NK-92 (cell line): ENCODE data around the gene ATP5ME.
"Not testable (repeated sequence)": the region's sequence is repeated elsewhere in the genome, so short reads cannot be mapped to it uniquely, and the experiment has no call there.

Experiments used
- DNase-seq: peaks from one replicate; lab custom pipeline; 2025; ENCODE audit not compliant: unreplicated experiment; lab: John Stamatoyannopoulos, UW

Gene ATP5ME

DNA sequence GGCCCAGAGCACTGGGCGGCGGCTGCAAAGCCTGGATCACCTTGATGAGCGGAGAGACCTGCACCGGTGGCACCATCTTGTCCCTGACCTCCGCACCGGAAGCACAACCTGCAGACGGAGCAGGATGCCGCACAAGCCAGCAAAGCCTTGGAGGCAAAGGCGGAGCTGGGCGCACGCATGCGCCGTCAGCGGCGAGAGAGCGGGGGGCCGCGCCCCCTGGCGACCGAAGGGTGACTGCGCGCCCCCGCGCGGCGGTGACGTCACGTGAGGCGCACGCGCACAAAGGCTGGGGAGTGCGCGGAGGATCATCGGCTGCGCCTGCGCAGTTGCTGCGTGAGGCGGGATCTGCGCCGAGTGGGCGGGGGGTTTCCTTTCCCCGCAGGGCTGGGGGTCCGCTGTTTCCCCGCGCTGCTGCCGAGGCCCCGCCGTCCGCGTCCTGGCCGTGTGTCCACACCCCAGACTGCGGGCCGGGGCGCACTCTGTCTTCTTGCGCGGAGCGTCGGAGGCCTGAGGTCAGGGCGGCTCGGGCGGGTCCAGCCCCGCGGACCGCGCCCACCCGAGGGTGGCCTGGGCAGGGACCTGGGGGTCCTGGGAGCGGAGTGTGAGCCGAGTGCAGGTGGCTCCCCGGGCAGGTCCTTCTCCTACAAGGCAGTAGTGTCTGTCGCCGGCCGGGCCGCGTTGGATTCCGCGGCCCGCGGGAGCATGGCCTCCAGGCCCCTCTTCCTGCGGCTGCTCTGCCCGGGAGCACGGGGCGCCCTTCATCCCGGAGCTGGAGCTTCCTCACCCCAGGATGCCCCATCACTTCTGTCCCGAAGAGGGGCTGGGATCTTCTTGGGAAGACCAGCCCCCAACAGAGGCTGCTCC lies at the start of gene ATP5ME, which contains the start of gene MYL5:
Gene ATP5ME (minus strand): TSS at position 105 of the 864 bp plus-strand sequence. CDS start 29 bp downstream, at position 76.
Gene MYL5 (plus strand): TSS at position 371 of the 864 bp plus-strand sequence. CDS start 3,485 bp downstream, outside the sequence.
- DNase-seq: peak; percentile 90

DNA sequence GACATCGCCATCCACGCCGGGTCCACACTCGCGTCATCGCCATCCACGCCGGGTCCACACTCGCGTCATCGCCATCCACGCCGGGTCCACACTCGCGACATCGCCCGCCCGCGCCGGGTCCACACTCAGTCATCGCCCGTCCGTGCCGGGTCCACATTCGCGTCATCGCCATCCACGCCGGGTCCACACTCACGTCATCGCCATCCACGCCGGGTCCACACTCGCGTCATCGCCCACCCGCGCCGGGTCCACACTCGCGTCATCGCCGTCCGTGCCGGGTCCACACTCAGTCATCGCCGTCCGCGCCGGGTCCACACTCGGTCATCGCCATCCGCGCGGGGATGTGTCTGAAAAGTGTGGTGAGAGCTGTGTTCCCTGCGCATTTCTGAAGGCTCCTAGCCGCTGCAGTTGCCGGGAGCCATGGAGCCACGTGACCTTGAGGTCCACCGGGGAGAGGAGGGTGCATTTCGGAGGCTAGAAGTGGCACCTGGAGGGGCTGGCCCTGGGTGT lies 48.8 kb upstream of the ATP5ME start:
- no peak for DNase-seq

DNA sequence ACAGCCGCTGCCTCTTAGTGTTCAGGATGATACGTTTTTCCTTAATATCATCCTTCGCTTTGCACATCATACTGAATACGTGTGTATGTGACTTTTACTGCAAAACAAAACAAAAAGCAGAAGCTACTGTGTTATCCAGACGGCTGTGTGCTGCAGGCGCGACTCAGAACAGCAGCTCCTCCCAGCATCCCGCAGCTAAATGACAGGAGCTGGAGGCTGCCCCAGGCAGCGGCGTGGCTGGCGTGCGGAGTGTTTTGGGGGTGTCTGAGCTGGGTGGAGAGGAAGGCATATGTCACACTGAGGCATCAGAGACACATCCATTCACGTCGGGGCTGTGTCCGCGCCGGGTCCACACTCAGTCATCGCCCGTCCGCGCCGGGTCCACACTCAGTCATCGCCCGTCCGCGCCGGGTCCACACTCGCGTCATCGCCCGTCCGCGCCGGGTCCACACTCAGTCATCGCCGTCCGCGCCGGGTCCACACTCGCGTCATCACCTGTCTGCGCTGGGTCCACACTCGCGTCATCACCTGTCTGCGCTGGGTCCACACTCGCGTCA lies 48.2 kb upstream of the ATP5ME start:
- no peak for DNase-seq

- DNase-seq: no peak
These were observed 47.4 kb upstream of the ATP5ME start for GRCh38 chr4:721261-722168.

DNA sequence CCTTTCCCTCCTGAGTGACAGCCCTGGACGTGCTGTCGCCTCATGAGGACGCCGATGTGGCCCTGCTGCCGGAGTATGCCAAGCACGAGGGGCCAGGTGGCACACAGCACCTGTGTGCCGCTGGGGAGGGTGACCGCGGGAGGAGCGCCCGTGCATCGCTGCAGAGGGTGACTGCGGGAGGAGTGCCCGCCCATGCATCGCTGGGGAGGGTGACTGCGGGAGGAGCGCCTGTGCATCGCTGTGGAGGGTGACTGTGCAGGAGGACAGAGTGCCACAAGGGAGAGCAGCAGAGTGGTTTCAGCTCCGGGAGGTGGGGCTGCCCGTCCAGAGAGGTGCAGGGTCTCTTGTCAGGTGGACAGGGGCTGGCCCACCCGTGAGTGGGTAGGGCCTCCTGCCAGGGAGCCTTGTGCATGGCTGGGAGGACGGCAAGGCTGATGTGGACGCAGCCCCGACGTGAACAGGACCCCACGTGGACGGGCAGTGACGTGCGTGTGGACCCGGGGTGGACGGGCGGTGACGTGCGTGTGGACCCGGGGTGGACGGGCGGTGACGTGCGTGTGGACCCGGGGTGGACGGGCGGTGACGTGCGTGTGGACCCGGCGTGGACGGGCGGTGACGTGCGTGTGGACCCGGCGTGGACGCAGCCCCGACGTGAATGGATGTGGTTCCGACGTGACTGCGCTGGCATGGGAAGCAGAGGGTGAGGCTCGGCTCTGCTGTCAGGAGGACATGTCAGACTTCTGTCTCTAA lies 46.2 kb upstream of the ATP5ME start:
- no peak for DNase-seq

DNA sequence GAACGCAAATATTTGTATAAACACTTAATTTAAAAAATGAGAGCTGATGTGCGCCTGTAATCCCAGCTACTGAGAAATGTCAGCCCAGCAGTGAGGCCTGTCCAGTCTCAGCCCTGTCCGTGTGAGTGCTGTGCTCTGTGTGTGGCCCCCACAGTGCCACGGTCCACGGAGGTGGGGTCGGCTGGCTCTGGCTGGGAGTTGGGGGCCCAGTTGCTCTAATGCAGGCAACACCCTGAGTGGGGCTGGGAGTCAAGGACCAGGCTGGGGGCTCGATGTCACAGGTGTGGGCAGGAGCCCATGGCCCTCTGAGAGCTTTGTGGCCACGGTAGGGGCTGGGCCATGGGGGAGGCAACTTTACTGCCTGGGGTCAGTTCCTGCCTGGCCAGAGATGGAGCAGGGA lies 44.4 kb upstream of the ATP5ME start:
- no peak for DNase-seq

GRCh38 chr4:717601-718320 lies 43.7 kb upstream of the ATP5ME start:
- no peak for DNase-seq

- DNase-seq: no peak
These were observed 40.0 kb upstream of the ATP5ME start for GRCh38 chr4:714087-714486.

DNA sequence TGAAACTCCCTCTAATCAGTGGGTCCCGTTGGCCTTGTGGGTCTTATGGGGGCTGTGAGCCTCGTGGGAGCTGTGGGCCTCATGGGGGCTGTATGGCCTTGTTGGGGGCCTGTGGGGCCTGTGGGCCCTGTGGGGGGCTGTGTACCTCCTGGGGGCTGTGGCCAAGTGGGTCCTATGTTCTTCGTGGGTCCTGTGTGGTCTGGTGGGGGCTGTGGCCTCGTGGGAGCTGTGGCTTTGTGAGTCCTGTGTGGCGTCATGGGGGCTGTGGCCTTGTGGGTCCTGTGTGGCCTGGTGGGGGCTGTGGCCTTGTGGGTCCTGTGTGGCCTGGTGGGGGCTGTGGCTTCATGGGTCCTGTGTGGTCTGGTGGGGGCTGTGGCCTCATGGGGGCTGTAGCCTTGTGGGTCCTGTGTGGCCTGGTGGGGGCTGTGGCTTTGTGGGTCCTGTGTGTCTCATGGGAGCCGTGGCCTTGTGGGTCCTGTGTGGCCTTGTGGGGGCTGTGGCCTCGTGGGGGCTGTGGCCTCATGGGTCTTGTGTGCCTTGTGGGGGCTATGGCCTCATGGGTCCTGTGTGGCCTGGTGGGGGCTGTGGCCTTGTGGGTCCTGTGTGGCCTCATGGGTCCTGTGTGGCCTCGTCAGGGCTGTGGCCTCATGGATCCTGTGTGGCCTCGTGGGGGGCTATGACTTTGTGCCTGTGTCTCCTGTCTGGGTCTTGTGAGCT lies 39.0 kb upstream of the ATP5ME start:
- no peak for DNase-seq

DNA sequence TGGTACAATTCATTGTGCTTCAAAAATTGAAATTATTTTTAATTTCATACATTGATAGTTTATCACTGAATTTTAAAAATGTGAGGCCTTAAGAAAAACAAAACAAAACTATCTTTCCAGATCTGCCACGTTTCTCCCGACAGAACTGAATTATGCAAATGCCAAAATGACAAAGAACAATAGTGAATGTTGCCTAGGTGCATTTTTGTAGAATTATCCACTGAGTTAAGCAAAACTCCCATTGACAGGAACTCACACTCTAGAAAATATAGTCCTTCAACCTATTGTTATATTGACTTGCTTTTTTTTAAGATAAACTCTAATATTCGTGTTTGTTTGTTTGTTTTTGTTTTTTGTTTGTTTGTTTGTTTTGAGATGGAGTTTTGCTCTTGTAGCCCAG lies 38.0 kb upstream of the ATP5ME start:
- DNase-seq: no peak

- no peak for DNase-seq
These were observed 36.8 kb upstream of the ATP5ME start for GRCh38 chr4:710916-711315.

- no peak for DNase-seq
These were observed 36.0 kb upstream of the ATP5ME start for GRCh38 chr4:710116-710515.

DNA sequence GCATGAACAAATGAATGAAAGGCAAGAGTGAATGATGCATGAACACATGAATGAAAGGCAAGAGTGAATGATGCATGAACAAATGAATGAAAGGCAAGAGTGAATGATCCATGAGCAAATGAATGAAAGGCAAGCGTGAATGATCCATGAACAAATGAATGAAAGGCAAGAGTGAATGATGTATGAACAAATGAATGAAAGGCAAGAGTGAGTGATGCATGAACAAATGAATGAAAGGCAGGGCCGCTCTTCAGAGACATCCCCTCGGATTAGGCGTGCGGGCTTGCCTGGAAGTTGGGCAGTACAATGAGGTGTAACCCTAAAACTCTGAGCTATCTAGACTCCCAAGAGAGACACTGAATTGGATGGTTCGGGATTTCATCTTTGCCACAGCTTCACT lies 35.3 kb upstream of the ATP5ME start:
- no peak for DNase-seq

- DNase-seq: no peak
These were observed 34.5 kb upstream of the ATP5ME start for GRCh38 chr4:708631-708933.

GRCh38 chr4:707929-708630 lies 34.0 kb upstream of the ATP5ME start:
- no peak for DNase-seq

- DNase-seq: no peak
These were observed 32.9 kb upstream of the ATP5ME start for GRCh38 chr4:706834-707598.

DNA sequence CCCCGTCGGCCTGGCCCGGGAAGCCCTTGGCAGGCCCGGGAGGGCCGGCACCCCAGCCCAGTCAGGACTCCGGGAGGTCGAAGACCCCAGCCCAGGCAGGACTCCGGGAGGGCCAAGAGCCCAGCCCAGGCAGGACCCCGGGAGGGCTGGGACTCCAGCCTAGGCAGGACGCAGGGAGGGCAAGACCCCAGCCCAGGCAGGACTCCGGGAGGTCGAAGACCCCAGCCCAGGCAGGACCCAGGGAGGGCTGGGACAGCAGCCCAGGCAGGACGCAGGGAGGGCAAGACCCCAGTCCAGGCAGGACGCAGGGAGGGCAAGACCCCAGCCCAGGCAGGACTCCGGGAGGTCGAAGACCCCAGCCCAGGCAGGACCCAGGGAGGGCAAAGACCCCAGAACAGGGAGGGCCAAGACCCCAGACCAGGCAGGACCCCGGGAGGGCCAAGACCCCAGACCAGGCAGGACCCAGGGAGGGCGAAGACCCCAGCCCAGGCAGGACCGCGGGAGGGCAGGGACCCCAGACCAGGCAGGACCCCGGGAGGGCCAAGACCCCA lies 32.1 kb upstream of the ATP5ME start:
- not testable (repeated sequence) for DNase-seq
